GM18498 (cell line): Measurements from ENCODE around the gene TSPAN32.
"Not testable (repeated sequence)": the region's sequence is repeated elsewhere in the genome, so short reads cannot be mapped to it uniquely, and the experiment has no call there.

Source experiments
- ATAC-seq: cut with Tn5 transposase; IDR thresholded peaks from one replicate; pipeline ENCODE4 v1.9.1; 2021; ENCODE audit warnings: mild to moderate bottlenecking, moderate library complexity; ENCODE audit not compliant: unreplicated experiment

TSPAN32 gene

DNA sequence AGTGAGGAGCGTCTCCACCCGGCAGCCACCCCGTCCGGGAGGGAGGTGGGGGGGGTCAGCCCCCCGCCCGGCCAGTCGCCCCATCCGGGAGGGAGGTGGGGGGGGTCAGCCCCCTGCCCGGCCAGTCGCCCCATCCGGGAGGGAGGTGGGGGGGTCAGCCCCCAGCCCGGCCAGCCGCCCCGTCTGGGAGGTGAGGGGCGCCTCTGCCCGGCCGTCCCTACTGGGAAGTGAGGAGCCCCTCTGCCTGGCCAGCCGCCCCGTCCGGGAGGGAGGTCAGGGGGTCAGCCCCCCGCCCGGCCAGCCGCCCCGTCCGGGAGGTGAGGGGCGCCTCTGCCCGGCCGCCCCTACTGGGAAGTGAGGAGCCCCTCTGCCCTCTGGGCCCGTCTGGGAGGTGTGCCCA is 30.8 kb downstream of the TSPAN32 start:
- not testable (repeated sequence) for ATAC-seq

- ATAC-seq, result not testable (repeated sequence)
Observed at GRCh38 chr11:2333486-2334205, 31.8 kb downstream of the TSPAN32 start.

DNA sequence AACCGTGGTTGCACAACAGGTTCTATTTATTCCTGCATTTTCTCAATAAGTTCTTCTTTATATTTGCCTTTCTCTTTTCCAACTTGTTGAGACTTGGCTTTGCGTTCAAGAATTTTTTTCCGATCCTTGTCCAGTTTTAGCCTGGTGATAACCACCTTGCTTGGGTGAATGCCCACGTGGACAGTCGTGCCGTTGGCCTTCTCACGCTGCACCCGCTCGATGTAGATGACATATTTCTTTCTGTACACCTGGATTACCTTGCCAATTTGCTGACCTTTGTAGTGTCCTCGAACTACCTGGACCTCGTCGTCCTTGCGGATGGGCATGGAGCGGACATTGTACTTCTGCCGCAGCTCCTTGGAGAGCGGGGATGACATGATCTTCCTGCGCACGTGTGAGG is 33.5 kb downstream of the TSPAN32 start:
- ATAC-seq, result not testable (repeated sequence)

DNA sequence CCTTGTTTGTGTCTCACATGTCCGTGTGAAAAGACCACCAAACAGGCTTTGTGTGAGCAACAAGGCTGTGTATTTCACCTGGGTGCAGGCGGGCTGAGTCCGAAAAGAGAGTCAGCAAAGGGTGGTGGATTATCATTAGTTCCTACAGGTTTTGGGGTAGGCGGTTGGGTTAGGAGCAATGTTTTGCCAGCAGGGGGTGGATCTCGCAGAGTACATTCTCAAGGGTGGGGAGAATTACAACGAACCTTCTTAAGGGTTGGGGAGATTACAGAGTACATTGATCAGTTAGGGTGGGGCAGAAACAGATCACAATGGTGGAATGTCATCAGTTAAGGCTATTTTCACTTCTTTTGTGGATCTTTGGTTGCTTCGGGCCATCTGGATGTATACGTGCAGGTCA is 36.9 kb downstream of the TSPAN32 start:
- ATAC-seq, result not testable (repeated sequence)

DNA sequence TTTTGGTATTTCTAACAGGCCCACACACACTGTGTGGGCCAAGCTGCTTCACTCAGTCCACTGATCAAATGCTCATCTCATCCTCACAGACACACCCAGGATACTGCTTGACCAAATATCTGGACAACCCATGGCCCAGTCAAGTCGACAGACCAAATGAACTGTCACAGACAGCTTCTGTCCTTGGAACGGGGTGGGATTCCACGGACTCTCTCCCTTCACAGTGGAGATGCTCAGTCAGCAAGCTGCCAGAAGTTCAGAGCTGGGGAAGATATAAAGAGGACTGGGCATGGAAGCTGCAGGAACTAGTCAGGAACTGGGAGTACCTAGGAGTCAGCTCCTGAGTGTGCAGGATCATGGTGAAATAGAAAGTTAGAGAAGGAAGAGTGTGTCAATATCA is 40.7 kb downstream of the TSPAN32 start:
- ATAC-seq, result no peak

DNA sequence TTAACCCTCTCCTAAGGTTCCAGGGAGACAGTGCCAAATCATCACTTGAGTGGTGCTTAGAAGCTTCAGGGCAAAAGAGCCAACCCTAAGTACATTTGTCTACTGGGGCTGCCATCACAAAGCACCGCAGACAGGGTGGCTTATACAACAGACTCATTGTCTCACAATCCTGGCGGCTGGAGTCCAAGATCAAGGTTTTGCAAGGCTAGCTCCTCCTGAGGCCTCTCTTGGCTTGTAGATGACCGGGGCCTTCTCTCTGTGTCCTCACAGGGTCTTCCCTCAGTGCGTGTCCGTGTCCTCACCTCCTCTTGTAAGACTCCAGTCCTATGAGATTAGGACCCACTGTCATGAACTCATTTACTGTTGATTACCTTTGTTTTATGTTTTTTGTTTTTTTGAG is 41.2 kb downstream of the TSPAN32 start:
- no peak for ATAC-seq

GRCh38 chr11:2343502-2343901 is 41.7 kb downstream of the TSPAN32 start:
- ATAC-seq, result no peak

- ATAC-seq, result no peak
Observed at GRCh38 chr11:2345050-2345449, 43.2 kb downstream of the TSPAN32 start.

DNA sequence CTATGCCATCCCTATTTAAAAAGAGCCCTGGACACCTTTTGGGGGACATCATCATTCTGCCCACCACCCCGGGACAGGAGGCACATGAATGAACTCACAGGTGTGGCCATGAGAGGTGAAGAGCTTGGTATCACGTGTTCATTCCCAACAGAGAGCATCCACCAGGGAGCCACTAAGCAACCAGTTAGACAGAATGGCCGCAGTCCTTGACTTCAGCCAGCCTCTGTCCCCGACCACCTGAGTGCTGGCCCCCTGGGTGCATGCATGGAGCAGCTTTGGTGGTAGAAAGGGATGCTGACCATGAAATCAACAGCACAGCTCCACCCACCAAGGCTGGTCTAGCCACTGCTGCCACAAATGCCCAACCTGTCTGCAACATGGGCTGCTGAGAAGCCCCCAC is 44.2 kb downstream of the TSPAN32 start:
- no peak for ATAC-seq

GRCh38 chr11:2346586-2347307 is 44.9 kb downstream of the TSPAN32 start:
- no peak for ATAC-seq

- no peak for ATAC-seq
Observed at GRCh38 chr11:2347308-2347830, 45.6 kb downstream of the TSPAN32 start.

DNA sequence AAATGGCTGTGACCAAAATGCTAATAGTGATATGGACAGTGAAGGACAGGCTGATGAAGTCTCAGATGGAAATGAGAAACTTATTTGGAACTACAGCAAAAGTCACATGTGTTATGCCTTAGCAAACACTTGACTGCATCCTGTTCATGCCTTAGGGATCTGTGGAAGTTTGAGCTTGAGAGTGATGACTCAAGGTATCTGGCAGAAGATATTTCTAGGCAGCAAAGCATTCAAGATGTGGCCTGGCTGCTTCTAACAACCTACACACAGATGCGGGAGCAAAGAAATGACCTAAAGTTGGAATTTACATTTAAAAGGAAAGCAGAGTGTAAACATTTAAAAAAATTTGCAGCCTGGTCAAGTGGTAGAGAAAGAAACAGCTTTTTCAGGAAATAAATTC is 47.2 kb downstream of the TSPAN32 start:
- no peak for ATAC-seq

DNA sequence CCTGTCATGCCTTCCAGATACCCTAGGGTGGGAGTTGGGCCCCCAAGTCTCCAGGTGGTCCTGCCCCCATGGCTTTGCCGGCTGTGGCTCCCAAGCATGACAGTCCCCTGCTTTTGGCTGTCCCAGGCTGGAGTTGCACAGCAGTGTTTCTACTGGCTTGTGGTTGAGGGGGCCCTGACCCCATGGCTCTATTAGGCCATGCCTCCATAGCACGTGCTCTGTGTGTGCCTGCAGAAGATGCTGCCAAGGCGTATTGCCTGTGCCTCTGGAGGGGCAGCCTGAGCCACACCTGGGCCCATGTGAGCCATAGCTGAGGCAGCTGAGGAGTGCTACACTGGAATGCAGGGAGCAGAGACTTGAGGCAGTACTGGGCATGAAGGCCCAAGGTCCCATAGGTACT is 49.9 kb downstream of the TSPAN32 start:
- ATAC-seq, result no peak

DNA sequence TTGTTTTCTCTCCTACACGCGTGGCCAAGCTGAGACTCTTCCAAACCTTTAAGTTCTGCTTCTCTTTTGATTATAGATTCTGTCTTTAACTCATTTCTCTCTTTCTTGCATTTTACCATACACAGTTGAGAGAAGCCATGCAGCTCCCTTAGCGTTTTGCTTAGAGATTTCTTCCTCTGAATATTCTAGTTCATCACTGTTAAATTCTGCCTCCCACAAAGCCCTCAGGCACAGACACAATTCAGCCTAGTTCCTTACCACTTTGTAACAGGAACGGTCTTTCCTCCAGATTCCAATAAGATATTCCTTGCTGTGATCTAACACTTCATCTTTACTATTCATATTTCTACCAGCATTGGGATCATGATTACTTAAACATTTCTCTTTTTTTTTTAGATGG is 50.6 kb downstream of the TSPAN32 start:
- no peak for ATAC-seq

DNA sequence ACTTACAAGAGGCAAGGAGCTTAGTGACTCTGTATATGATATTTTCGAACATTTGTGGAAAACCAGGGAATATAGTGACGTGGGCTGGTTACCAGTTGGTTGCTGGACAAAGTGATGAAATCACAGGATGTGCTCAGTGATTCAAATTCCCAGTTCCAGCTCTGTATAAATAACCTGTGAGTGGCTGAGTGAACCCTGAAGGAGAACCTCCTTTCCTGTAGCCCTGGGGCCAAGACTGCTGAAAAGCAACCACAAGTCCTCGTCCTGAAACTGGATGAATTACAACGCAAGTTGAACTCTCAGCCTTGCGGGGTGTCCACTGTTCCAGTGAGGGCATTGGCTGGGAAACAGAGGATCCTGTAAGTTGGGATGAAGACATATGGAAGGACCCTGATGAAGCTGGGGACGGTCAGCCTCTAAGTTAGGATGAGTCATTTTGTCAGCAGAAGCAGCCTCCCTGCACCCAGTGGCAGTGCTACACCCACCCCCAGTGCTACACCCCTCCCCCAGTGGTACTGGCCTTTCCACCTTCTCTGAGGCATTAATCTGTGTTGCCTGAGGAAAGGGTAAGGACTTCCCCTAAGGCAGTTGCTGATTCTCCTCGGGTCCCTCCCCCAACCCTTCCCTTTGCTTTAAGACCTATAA is 53.3 kb downstream of the TSPAN32 start:
- no peak for ATAC-seq

DNA sequence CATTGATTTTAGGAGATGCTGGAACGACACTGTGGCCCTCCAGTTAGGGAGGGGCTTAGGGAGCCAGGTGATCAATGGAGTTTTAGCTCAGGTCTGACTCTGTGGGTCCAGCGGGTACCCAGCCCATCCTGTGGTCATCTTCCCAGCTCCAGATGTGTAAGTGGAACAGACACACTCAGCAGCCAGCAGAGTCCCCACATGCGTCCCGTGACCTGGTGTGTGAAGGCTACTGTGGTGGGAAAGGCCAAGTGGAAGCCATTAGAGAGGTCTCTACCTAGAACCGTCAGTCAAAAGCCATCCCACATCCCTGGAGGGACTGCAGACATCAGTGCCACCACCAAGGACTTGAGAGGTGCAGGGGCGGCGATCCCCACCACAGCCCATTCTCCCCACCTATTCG is 55.4 kb downstream of the TSPAN32 start:
- no peak for ATAC-seq

- ATAC-seq, result not testable (repeated sequence)
Observed at GRCh38 chr11:2357651-2358050, 55.8 kb downstream of the TSPAN32 start.

DNA sequence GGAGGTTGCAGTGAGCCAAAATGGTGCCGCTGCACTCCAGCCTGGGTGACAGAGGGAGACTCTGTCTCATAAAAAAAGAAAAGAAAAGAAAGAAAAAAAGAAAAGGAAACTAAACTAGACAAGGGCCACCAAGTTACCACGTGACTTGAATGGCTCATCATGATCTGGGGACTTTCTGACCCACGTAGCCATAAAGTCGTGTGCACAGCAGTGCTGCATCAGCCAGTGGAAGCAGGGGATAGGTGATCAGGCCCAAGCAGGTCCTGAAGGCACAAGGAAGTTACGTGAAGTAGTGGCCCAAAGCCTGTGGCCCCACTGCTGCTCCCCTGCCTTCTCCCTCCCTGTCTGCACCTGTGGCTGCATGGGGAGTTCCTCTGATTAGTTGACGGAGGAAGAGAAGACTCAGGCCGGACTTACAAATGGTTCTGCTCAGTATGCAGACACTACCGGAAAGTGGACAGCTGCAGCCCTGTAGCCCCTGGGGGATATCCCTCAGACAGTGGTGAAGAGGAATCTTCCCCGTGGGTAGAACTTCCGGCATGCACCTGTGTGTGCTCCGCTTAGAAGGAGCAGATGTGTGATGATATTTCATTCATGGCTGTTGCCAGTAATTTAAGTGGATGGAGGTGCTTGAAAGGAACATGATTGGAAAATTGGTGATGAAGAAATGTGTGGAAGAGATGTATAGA is 57.1 kb downstream of the TSPAN32 start:
- ATAC-seq, result no peak

DNA sequence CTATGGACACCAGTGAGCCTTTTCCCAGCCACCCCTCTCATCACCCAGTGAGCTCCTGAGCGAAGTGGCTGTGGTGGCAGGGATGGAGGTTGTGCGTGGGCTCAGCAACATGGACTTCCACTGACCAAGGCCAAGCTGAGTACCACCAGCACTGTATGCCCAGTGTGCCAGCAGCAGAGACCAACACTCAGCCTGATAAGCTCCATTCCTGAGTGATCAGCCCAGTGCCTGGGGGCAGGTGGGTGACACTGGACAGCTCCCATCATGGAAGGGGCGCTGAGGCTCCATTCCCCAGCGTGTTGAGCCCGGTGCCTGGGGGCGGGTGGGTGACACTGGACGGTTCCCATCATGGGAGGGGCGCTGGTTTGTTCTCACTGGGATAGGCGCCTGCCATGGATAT is 57.7 kb downstream of the TSPAN32 start:
- no peak for ATAC-seq

GRCh38 chr11:2360081-2360642 is 58.3 kb downstream of the TSPAN32 start:
- ATAC-seq, result no peak

DNA sequence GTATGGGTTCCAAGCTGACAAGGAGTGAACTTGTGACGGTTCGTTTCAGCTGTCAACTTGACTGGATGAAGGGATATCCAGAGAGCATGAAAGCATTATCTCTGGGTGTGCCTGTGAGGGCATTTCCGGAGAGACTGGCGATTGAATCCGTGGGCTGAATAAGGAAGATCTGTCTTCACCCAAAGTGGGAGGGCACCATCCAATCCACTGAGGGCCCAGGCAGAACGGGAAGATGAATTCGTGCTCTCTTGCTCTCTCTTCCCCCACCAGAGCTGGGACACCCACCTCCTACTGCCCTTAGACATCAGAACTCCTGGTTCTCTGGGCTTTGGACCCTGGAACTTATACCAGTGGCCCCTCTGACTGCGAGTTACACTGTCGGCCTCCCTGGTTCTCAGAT is 59.8 kb downstream of the TSPAN32 start:
- no peak for ATAC-seq
